HS-5 (cell line): Measurements from ENCODE around the gene MACROD2.
"Not testable (repeated sequence)": the region's sequence is repeated elsewhere in the genome, so short reads cannot be mapped to it uniquely, and the experiment has no call there.

Experiments
- DNase-seq: peaks from one replicate; pipeline ENCODE4 v3.0.0-alpha.2; 2012; ENCODE audit warnings: low read depth

Gene MACROD2

GRCh38 chr20:14953736-14954135, 958.4 kb downstream of the MACROD2 start:
- DNase-seq = no peak

GRCh38 chr20:14955399-14955798, 960.1 kb downstream of the MACROD2 start:
- no peak for DNase-seq

GRCh38 chr20:14956026-14956425, 960.7 kb downstream of the MACROD2 start:
- no peak for DNase-seq

GRCh38 chr20:14956538-14956937, 961.2 kb downstream of the MACROD2 start:
- no peak for DNase-seq

DNA sequence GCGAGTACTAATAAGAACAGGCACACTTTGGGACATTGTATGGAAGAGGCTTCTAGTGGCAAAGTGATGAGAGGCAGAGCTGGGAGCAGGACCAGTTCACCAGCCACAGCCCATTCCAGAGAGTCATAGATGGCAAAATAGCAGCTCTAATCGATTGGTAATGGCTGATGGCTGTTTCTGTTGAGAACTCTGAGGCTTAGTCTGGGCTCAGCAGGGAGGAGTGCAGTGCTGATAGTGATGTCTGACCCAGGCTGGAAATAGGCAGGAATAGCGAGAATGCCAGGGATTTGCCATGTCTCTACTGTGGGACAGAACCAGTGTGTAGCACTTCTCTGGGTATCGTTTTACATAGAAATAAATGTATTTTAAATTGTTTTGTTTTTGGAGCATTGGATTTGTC, 962.1 kb downstream of the MACROD2 start:
- DNase-seq = no peak

GRCh38 chr20:14958626-14959025, 963.3 kb downstream of the MACROD2 start:
- DNase-seq = no peak

DNA sequence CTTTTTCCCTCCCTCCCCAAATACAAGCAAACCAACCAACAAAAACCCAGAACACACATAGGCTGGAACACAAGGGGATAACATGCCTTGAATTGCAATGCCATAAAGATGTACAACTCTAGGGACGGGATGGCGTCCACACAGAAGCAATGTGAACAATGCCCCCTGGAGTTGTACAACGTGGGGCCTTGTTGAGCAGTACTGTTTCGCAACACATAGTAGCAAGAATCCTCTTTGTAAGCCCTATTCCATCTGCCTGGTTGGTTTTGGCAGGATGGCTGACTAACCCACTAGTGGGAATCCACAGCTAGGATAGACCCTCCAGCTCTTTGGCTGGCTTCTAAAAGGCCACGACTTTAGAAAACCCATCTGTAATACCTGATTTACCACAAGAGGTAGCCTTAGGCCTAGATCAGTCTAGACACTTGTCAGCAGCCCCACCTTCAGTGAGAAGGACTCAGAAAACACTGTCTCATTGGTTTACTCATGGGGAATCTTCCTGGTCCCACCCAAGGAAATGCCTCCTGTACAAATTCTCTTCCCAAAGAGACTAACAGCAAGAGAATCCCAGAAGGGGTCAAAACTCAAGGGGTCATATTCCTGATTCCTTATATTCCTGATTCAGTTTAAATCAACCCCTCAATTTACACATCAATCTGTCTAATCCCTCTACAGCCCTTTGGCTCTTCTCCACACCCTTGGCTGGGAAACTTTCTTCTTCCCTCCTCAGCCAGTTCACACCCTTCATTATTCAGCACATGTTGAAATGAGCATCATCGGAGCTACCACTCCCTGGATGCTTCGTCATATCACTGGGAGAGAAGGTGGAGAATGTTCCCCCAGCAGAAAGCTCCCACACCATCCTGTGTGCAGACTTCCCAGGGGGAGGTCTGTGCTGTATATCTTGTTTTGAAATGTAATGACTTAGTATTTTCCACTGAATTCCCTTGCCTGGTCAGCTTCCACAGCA, 964.5 kb downstream of the MACROD2 start:
- no peak for DNase-seq

GRCh38 chr20:14960831-14961230, 965.5 kb downstream of the MACROD2 start:
- DNase-seq = no peak

DNA sequence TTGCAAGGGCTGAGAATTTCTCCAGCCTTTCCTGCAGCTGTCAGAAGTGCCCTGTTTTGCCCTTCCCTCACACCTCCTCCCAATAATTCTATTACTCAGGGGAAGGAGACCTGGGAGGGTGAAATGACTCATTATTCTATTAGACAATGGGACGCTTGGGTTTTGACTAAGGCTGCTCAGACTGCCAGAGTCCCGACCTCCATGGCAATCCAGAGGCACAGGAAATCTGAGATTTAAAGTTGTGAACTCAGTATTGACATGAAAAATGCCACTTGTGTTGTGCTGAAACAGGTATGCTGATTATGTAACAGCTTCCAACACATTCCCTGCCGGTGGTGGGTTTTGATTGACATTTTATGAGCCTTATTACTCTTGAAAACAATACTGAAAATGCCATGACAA, 967.9 kb downstream of the MACROD2 start:
- peak; percentile 54 for DNase-seq

GRCh38 chr20:14966203-14966602, 970.9 kb downstream of the MACROD2 start:
- no peak for DNase-seq

GRCh38 chr20:14966808-14967207, 971.5 kb downstream of the MACROD2 start:
- DNase-seq = no peak

- no peak for DNase-seq
These were observed 976.9 kb downstream of the MACROD2 start for GRCh38 chr20:14972256-14972655.

DNA sequence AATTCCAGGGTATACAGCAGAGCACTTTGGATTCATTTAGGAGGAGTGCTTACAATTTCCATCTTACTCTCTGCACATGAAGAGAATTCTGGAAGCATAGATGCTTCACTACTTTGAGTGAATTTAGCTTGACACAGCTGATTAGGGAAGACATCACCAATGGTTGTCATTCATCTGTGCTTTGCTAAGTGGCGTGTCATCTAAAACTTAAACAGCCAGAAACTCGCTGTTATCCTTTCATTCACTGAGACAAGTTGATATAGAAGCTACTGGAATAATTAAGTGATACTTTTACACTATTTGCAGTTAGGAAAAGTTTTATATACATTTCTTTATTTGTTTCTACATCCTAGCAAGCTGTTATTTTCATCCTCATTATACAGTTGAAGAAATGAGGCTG, 977.4 kb downstream of the MACROD2 start:
- DNase-seq = no peak

GRCh38 chr20:14979453-14979986, 984.2 kb downstream of the MACROD2 start:
- DNase-seq = no peak

- not testable (repeated sequence) for DNase-seq
These were observed 986.2 kb downstream of the MACROD2 start for GRCh38 chr20:14981486-14981885.

DNA sequence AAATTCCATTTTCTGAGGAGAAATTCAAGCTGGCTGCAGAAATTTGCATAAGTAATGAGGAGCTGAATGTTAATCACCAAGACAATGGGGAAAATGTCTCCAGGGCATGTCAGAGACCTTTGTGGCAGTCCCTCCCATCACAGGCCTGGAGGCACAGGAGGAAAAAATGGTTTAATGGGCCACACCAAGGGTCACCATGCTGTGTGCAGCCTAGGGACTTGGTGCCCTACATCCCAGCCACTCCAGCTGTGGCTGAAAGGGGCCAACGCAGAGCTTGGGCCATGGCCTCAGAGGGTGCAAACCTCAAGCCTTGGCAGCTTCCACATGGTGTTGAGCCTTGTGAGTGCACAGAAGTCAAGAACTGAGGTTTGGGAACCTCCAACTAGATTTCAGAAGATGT, 987.0 kb downstream of the MACROD2 start:
- DNase-seq = not testable (repeated sequence)

- DNase-seq = no peak
These were observed 989.0 kb downstream of the MACROD2 start for GRCh38 chr20:14984305-14984704.

DNA sequence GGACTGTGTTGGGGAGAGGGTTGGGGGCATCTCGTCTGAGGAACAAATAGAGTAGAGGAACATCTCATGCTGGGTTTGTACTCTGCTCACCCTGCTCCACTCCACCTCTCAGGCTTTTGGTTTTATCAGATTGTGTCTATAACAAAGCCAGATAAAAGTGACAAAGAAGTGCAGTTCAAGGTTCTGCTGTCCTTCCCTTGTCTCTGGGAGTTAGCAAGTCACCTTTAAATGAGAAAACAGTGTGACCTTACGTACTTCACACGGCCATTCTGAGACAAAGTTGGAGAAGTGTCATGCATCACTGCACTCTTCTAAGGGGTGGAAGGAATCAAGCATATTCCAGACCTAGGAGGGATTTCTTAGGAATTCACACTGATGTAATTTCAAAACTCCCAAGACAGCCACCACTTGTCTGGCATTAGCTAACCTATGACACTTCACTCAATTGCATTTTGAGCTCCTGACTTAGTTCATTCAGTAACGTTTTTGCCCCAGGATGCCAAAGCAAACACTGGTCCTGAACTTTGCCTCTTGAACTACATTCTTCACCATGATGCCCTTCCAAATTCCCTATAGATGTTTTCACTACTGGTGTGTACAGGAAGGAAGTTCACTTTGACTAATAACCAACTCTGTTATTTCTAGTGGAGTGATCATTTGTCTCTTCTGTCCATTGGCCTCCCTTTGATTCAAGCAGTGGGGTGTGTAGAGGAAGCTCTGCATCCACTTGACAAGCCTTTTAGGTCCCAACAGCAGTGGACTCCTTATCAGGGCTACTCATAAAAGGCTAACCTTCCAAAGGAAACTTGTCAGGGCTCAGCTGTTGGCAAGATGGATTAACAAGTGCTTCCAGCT, 989.7 kb downstream of the MACROD2 start:
- no peak for DNase-seq

DNA sequence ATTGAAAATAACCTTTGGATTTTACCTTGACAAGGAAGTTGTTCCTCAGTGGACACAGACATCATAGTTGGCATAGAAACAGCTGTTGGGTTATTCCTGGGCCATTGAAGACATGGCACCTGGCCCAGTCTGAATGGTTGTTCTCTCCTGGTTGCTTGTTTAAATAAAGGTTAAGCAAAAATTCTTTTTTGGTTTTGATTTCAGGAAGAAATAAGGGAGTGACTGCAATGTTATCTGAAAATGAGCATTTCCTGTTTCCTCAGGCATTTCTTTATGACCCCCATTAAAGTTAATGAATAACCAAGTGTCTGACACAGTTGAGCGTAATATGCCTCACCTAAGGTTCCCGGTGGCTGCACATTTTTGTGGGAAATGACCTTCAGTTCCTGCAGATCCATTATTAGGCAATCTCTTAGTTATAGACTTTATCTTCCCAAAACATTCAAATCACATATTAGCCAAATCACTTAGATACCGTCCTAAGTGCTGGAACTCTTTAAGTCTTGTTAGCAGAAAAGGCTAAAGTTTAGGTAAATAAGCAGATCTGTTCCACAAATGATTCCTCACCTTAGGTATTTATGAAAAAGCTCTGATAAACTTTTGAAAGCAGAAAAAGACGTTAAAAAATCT, 990.8 kb downstream of the MACROD2 start:
- no peak for DNase-seq

GRCh38 chr20:14986656-14987055, 991.3 kb downstream of the MACROD2 start:
- no peak for DNase-seq

- DNase-seq = no peak
These were observed 994.4 kb downstream of the MACROD2 start for GRCh38 chr20:14989535-14990290.
